Endothelial cell of umbilical vein (primary cell): Measurements from ENCODE around the gene CLEC6A. TPM values are rescaled to one million over a fixed set of nuclear protein-coding genes. Genes with fewer than 3 reads are reported as not detected.

Experiments
- BruUV-seq: library from RNA; stranded (reverse); fragments of 400-500 nt; replicated peaks from 2 replicates; lab custom pipeline; 2021; lab: Mats Ljungman, UMichigan
- CTCF ChIA-PET: fragments of 300-600, 350-600 bp; sonication (Branson Sonifier 250); formaldehyde crosslinking; loops from one replicate; lab custom pipeline; 2021; ENCODE audit warnings: antibody characterized with exemption, inconsistent platforms; lab: Charles Lee
- POLR2A ChIA-PET: fragments of 300-600, 350-600 bp; sonication (Branson Sonifier 250); formaldehyde crosslinking; loops from one replicate; lab custom pipeline; 2021; ENCODE audit warnings: antibody characterized with exemption, inconsistent platforms; lab: Charles Lee
- DNase-seq: peaks from one replicate; pipeline ENCODE4 v3.0.0-alpha.2; 2011; ENCODE audit warnings: low read depth, low spot score
- FAIRE-seq: peaks from 2 replicates; lab custom pipeline; 2011; peaks lifted over from hg19 to GRCh38; lab: Jason Lieb, UNC
- H2AFZ ChIP-seq: 2 replicates; pipeline ENCODE4 v1.6.0; 2012; ENCODE audit warnings: low read depth, low read length, control low read depth, inconsistent platforms
- H3K27ac ChIP-seq: 2 replicates; pipeline ENCODE4 v1.5.1; 2011; ENCODE audit warnings: low read depth, mild to moderate bottlenecking, control low read depth, low read length, moderate library complexity; ENCODE audit not compliant: insufficient read depth
- H3K27me3 ChIP-seq, 2 experiments: 2 replicates each; pipeline versions ENCODE4 v1.6.0 to v1.6.1; 2011; ENCODE audit warnings: low read length in 2 of 2, mixed read lengths in 1 of 2; ENCODE audit not compliant: control insufficient read depth in 2 of 2, insufficient read depth in 2 of 2
- H3K36me3 ChIP-seq, 2 experiments: 2 replicates in 1 of 2; 3 replicates in 1 of 2; pipeline ENCODE4 v1.5.1; 2011; ENCODE audit warnings: low read length in 2 of 2, mild to moderate bottlenecking in 1 of 2, moderate library complexity in 1 of 2; ENCODE audit not compliant: control insufficient read depth in 2 of 2, insufficient read depth in 2 of 2; ENCODE audit errors: extremely low read depth in 1 of 2
- H3K4me1 ChIP-seq: 3 replicates; pipeline ENCODE4 v1.5.1; 2011; ENCODE audit warnings: mild to moderate bottlenecking, low read length; ENCODE audit not compliant: control insufficient read depth, insufficient read depth; ENCODE audit errors: extremely low read depth
- H3K4me2 ChIP-seq: 2 replicates; pipeline ENCODE4 v1.6.1; 2011; ENCODE audit warnings: low read length, control low read depth, mixed read lengths; ENCODE audit not compliant: insufficient read depth
- H3K4me3 ChIP-seq, 3 experiments: fragments of 200-600 bp in 1 of 3; sonication (generic), shearing (Covaris generic) in 1 of 3; replicated peaks in 1 of 3; 2 replicates each; pipeline ENCODE4 v1.5.1; 2011 to 2016; ENCODE audit warnings: control low read depth in 3 of 3, low read length in 3 of 3, mild to moderate bottlenecking in 2 of 3, inconsistent platforms in 1 of 3, low read depth in 1 of 3, moderate library complexity in 1 of 3; ENCODE audit not compliant: insufficient read depth in 1 of 3
- H3K79me2 ChIP-seq: 2 replicates; pipeline ENCODE4 v1.6.0; 2012; ENCODE audit warnings: low read length, inconsistent platforms; ENCODE audit not compliant: control insufficient read depth, insufficient read depth
- H3K9ac ChIP-seq: replicated peaks from 2 replicates; pipeline ENCODE3; 2011; ENCODE audit warnings: low read length, control low read depth; ENCODE audit not compliant: insufficient read depth; ENCODE audit errors: extremely low read depth
- H3K9me1 ChIP-seq: replicated peaks from 3 replicates; pipeline ENCODE4 v1.6.0; 2011; ENCODE audit warnings: mild to moderate bottlenecking, low read length; ENCODE audit not compliant: control insufficient read depth, insufficient read depth; ENCODE audit errors: extremely low read depth
- H3K9me3 ChIP-seq: replicated peaks from 2 replicates; pipeline ENCODE4 v1.5.1; 2012; ENCODE audit warnings: low read length, inconsistent platforms; ENCODE audit not compliant: control insufficient read depth, insufficient read depth
- H4K20me1 ChIP-seq: replicated peaks from 2 replicates; pipeline ENCODE3; 2011; ENCODE audit warnings: mild to moderate bottlenecking, low read length; ENCODE audit not compliant: control insufficient read depth, insufficient read depth; ENCODE audit errors: extremely low read depth
- EZH2 ChIP-seq: IDR thresholded peaks from 2 replicates; pipeline ENCODE4 v1.6.1; 2012; ENCODE audit warnings: borderline replicate concordance, low read depth, mild to moderate bottlenecking, moderate library complexity, low read length, inconsistent platforms; ENCODE audit not compliant: severe bottlenecking
- JUN ChIP-seq: IDR thresholded peaks from 2 replicates; pipeline ENCODE4 v1.6.1; 2011; ENCODE audit warnings: borderline replicate concordance, low read depth; ENCODE audit not compliant: insufficient read length, insufficient read depth
- MYC ChIP-seq: IDR thresholded peaks from one replicate; pipeline ENCODE4 v1.6.1; 2011; ENCODE audit warnings: mild to moderate bottlenecking, low read depth, low read length
- dilution Hi-C: fragments of 300-500 bp; cut with MboI; formaldehyde crosslinking; loops from one replicate; pipeline ENCODE4 v1.15.0; 2019; ENCODE audit warnings: low sequenced_read_pairs; ENCODE audit not compliant: extremely low pct_ligation_motif_present
- intact Hi-C: fragments of 100-400 bp; cut with micrococcal nuclease; formaldehyde crosslinking; loops from one replicate; pipeline ENCODE4 v1.10.0; 2022
- polyA plus RNA-seq, 4 experiments: library from polyadenylated mRNA; depleted of rRNA in 3 of 4; stranded (reverse) in 3 of 4; unstranded in 1 of 4; fragments of >200 nt; gene quantifications; 2 replicates each; pipeline versions ENCODE4 v1.2.1 to v1.2.3, GENCODE V29; 2011 to 2012; ENCODE audit warnings: missing spikeins in 1 of 4
- total RNA-seq: library from RNA; stranded (reverse); gene quantifications from 2 replicates; pipeline ENCODE4 v1.2.3, GENCODE V29; 2021
- TF ChIP-seq, protein P1 (sequence below): IDR thresholded peaks from 2 replicates; pipeline ENCODE4 v1.6.1; 2011; ENCODE audit not compliant: insufficient read depth, insufficient read length

The CLEC6A gene
- total and polyA plus RNA-seq, 2 donors (not counting 3 experiments of a cell fraction or from before 2014, with no cell fraction given): not detected

GRCh38 chr12:8499616-8500015 is 43.9 kb downstream of the CLEC6A start:
- no peak overlapping the region for H3K27ac ChIP-seq
- H3K79me2 ChIP-seq: no peaks in the 10 kb centered on the region
- DNase-seq (no peak), FAIRE-seq (no peak)
- intact Hi-C loops: no loop called here
- no peak overlapping the region for H3K9ac ChIP-seq
- H3K4me2 ChIP-seq: no peak overlapping the region
- H3K4me3 ChIP-seq: no peak overlapping the region
- no peaks in the 10 kb centered on the region for H3K36me3 ChIP-seq
- no peaks in the 10 kb centered on the region for H3K4me1 ChIP-seq
- ChIA-PET POLR2A (no interaction called here), CTCF (interaction anchor here (0.9 kb wide), 1 partner anchor 158 kb away, joined by 3 read pairs; no protein-coding TSS in a partner anchor)
- no TSS peak for BruUV-seq
- H2AFZ ChIP-seq: no peak overlapping the region
- TF ChIP-seq, protein P1, sequence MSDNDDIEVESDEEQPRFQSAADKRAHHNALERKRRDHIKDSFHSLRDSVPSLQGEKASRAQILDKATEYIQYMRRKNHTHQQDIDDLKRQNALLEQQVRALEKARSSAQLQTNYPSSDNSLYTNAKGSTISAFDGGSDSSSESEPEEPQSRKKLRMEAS: no peak
- no peak for TF ChIP-seq JUN
- no peaks in the 10 kb centered on the region for H4K20me1 ChIP-seq
- dilution Hi-C loops: no loop called here
- no peaks in the 10 kb centered on the region for H3K9me1 ChIP-seq
- H3K9me3 ChIP-seq: no peaks in the 10 kb centered on the region
- H3K27me3 ChIP-seq: peaks cover 2 to 6% of the 10 kb centered on the region in 2 experiments

- DNase-seq: no peak
- dilution Hi-C loops (no loop called here), intact Hi-C loops (no loop called here)
- Histone ChIP-seq H3K79me2 (no peaks in the 10 kb centered on the region), H3K9me3 (no peaks in the 10 kb centered on the region), H3K27ac (no peak overlapping the region), H4K20me1 (no peaks in the 10 kb centered on the region), H2AFZ (no peak overlapping the region), H3K27me3 (peaks cover 2 to 10% of the 10 kb centered on the region in 2 experiments), H3K4me1 (no peaks in the 10 kb centered on the region), H3K9me1 (no peaks in the 10 kb centered on the region), H3K4me2 (no peak overlapping the region), H3K9ac (no peak overlapping the region), H3K4me3 (no peak overlapping the region), H3K36me3 (no peaks in the 10 kb centered on the region)
- ChIA-PET POLR2A (no interaction called here), CTCF (interaction anchor here (1.2 to 2.5 kb wide), 2 partner anchors 8 to 42 kb away, joined by 3 to 9 read pairs; no protein-coding TSS in a partner anchor)
- TF ChIP-seq EZH2 (no peak), MYC (no peak)
- no TSS peak for BruUV-seq
- no peak for FAIRE-seq
Measured at GRCh38 chr12:8501720-8502119, 46.0 kb downstream of the CLEC6A start.
